Suprapubic skin (tissue), 3 donors: Measurements from ENCODE around the gene ZNRF4.

Experiments
- POLR2A ChIP-seq, 2 donors: fragments of 450-650 bp; IDR thresholded peaks; one replicate each; pipeline ENCODE4 v1.6.1; 2017; ENCODE audit warnings: antibody characterized with exemption in 2 of 2, mild to moderate bottlenecking in 2 of 2, moderate library complexity in 2 of 2
- TF ChIP-seq, protein P1 (sequence below), 2 donors: fragments of 200-600 bp in 1 of 2; fragments of 450-650 bp in 1 of 2; sonication (generic) in 1 of 2; IDR thresholded peaks; one replicate each; pipeline ENCODE4 v1.5.1; 2016 to 2019; ENCODE audit warnings: antibody characterized with exemption in 2 of 2, mild to moderate bottlenecking in 1 of 2, moderate library complexity in 1 of 2

DNA sequence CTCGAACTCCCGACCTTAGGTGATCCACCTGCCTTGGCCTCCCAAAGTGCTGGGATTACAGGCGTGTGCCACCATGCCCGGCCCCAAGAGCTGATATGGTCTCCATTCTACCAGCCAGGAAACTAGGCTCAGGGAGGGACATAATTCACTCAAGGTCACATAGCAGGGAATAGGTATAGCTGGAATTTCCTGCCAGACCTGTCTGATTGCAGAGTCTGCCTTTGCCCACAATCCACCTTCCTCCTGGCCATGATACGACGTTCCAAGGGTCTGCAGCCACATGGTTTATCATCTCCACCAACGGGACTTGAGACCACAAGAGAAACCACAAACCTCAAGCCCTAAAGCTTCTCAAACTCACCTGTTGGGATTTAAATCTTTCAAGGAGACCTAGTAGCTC, 32.0 kb downstream of the ZNRF4 start:
- TF ChIP-seq, protein P1, sequence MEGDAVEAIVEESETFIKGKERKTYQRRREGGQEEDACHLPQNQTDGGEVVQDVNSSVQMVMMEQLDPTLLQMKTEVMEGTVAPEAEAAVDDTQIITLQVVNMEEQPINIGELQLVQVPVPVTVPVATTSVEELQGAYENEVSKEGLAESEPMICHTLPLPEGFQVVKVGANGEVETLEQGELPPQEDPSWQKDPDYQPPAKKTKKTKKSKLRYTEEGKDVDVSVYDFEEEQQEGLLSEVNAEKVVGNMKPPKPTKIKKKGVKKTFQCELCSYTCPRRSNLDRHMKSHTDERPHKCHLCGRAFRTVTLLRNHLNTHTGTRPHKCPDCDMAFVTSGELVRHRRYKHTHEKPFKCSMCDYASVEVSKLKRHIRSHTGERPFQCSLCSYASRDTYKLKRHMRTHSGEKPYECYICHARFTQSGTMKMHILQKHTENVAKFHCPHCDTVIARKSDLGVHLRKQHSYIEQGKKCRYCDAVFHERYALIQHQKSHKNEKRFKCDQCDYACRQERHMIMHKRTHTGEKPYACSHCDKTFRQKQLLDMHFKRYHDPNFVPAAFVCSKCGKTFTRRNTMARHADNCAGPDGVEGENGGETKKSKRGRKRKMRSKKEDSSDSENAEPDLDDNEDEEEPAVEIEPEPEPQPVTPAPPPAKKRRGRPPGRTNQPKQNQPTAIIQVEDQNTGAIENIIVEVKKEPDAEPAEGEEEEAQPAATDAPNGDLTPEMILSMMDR (IDR thresholded peaks at IDR 0.05): no peak
- TF ChIP-seq POLR2A (IDR thresholded peaks at IDR 0.05): no peak
